OCI-LY1 (cell line): ENCODE results near the gene BRF1.
"Not testable (repeated sequence)": the region's sequence is repeated elsewhere in the genome, so short reads cannot be mapped to it uniquely, and the experiment has no call there.

Experiments used
- H2AFZ ChIP-seq: fragments of 200-600 bp; sonication (generic), shearing (Covaris generic); 2 replicates; pipeline ENCODE4 v1.6.0; 2014; ENCODE audit warnings: antibody characterized with exemption, mild to moderate bottlenecking, low read length
- H3F3A ChIP-seq: fragments of 200-600 bp; sonication (generic), shearing (Covaris generic); 2 replicates; pipeline ENCODE4 v1.6.0; 2014; ENCODE audit warnings: mild to moderate bottlenecking, antibody characterized with exemption, low read length, moderate library complexity; ENCODE audit not compliant: insufficient read depth
- H3K27ac ChIP-seq: fragments of 200-600 bp; sonication (generic); 2 replicates; pipeline ENCODE4 v1.5.1; 2014; ENCODE audit warnings: low read length, mixed run types, mild to moderate bottlenecking, low read depth; ENCODE audit not compliant: poor library complexity, severe bottlenecking
- H3K27me3 ChIP-seq: fragments of 200-600 bp; sonication (generic); 2 replicates; pipeline ENCODE4 v1.6.0; 2014; ENCODE audit warnings: antibody characterized with exemption, mild to moderate bottlenecking, low read length, moderate library complexity; ENCODE audit not compliant: insufficient read depth
- H3K36me3 ChIP-seq: fragments of 200-600 bp; sonication (generic); 2 replicates; pipeline ENCODE4 v1.6.1; 2014; ENCODE audit warnings: mild to moderate bottlenecking, antibody characterized with exemption, low read length, moderate library complexity, mixed read lengths; ENCODE audit not compliant: insufficient read depth
- H3K4me1 ChIP-seq: fragments of 200-600 bp; sonication (generic); 2 replicates; pipeline ENCODE4 v1.5.1; 2014; ENCODE audit warnings: mild to moderate bottlenecking, low read length, moderate library complexity; ENCODE audit not compliant: insufficient read depth, severe bottlenecking
- H3K4me2 ChIP-seq: fragments of 200-600 bp; sonication (generic), shearing (Covaris generic); 2 replicates; pipeline ENCODE4 v1.6.1; 2014; ENCODE audit warnings: low read length
- H3K4me3 ChIP-seq: fragments of 200-600 bp; sonication (generic); 2 replicates; pipeline ENCODE4 v1.5.1; 2014; ENCODE audit warnings: low read length, low read depth, mild to moderate bottlenecking, mixed read lengths; ENCODE audit not compliant: poor library complexity, severe bottlenecking
- H3K79me2 ChIP-seq: fragments of 200-600 bp; shearing (Covaris generic); 2 replicates; pipeline ENCODE4 v1.6.1; 2016; ENCODE audit warnings: mixed run types, low read length, mixed read lengths; ENCODE audit not compliant: insufficient read depth
- H3K9ac ChIP-seq: fragments of 200-600 bp; sonication (generic), shearing (Covaris generic); 2 replicates; pipeline ENCODE4 v1.6.1; 2014; ENCODE audit warnings: mild to moderate bottlenecking, low read length, mixed read lengths
- H3K9me2 ChIP-seq: fragments of 200-600 bp; sonication (generic), shearing (Covaris generic); 2 replicates; pipeline ENCODE4 v1.6.1; 2014; ENCODE audit warnings: low read depth, mild to moderate bottlenecking, low read length, mixed read lengths
- H3K9me3 ChIP-seq: fragments of 200-600 bp; shearing (Covaris generic); 2 replicates; pipeline ENCODE4 v1.6.1; 2014; ENCODE audit warnings: low read length, mixed read lengths
- H4K20me1 ChIP-seq: fragments of 200-600 bp; sonication (generic), shearing (Covaris generic); 2 replicates; pipeline ENCODE4 v1.6.0; 2016; ENCODE audit warnings: mild to moderate bottlenecking, low read length; ENCODE audit not compliant: insufficient read depth
- CTCF ChIP-seq: fragments of 200-600 bp; sonication (generic), shearing (Covaris generic); IDR thresholded peaks from 2 replicates; pipeline ENCODE4 v1.5.1; 2017; ENCODE audit warnings: mild to moderate bottlenecking, antibody characterized with exemption, low read length, moderate library complexity, mixed read lengths
- EZH2 ChIP-seq: fragments of 200-600 bp; sonication (generic), shearing (Covaris generic); IDR thresholded peaks from 2 replicates; pipeline ENCODE4 v1.8.0; 2017; ENCODE audit warnings: borderline replicate concordance, mixed run types, mild to moderate bottlenecking, antibody characterized with exemption, low read length, moderate library complexity, mixed read lengths

The BRF1 gene

GRCh38 chr14:105292826-105293711 is 7.7 kb downstream of the BRF1 start:
- H3K4me2 ChIP-seq = no peak overlapping the region
- TF ChIP-seq EZH2 (no peak), CTCF (no peak)
- H3K4me1 ChIP-seq = peaks cover 11% of the 10 kb centered on the region
- H3K79me2 ChIP-seq = no peaks in the 10 kb centered on the region
- H3K9me2 ChIP-seq = no peaks in the 10 kb centered on the region
- 0 out of 2 replicates have a peak, but pooled peaks cover 4% of the 10 kb centered on the region for H4K20me1 ChIP-seq
- H3K27ac ChIP-seq = no peak overlapping the region
- H3K9ac ChIP-seq = no peak overlapping the region
- H3K9me3 ChIP-seq = no peaks in the 10 kb centered on the region
- peaks cover 8% of the 10 kb centered on the region for H3K27me3 ChIP-seq
- no peaks in the 10 kb centered on the region for H3F3A ChIP-seq
- H3K36me3 ChIP-seq = no peaks in the 10 kb centered on the region
- H2AFZ ChIP-seq = no peak overlapping the region
- no peak overlapping the region for H3K4me3 ChIP-seq

- H3K4me2 ChIP-seq = no peak overlapping the region
- no peak overlapping the region for H2AFZ ChIP-seq
- peaks cover 11% of the 10 kb centered on the region for H3K4me1 ChIP-seq
- H3K9me2 ChIP-seq = no peaks in the 10 kb centered on the region
- no peak overlapping the region for H3K9ac ChIP-seq
- H3K27ac ChIP-seq = no peak overlapping the region
- H3K36me3 ChIP-seq = no peaks in the 10 kb centered on the region
- TF ChIP-seq EZH2 (no peak), CTCF (no peak)
- H3K9me3 ChIP-seq = no peaks in the 10 kb centered on the region
- no peaks in the 10 kb centered on the region for H3K79me2 ChIP-seq
- no peak overlapping the region for H3K4me3 ChIP-seq
- peaks cover 8% of the 10 kb centered on the region for H3K27me3 ChIP-seq
- H3F3A ChIP-seq = no peaks in the 10 kb centered on the region
- 0 out of 2 replicates have a peak, but pooled peaks cover 4% of the 10 kb centered on the region for H4K20me1 ChIP-seq
These were observed 10.0 kb downstream of the BRF1 start for GRCh38 chr14:105290621-105291346.

GRCh38 chr14:105288936-105289335 is 11.9 kb downstream of the BRF1 start:
- not testable (repeated sequence) for H3K9me3 ChIP-seq, H3K36me3 ChIP-seq, H4K20me1 ChIP-seq, H3F3A ChIP-seq, H3K27ac ChIP-seq, H3K4me2 ChIP-seq, H3K4me3 ChIP-seq, H3K9ac ChIP-seq, H2AFZ ChIP-seq, H3K79me2 ChIP-seq, H3K4me1 ChIP-seq, H3K27me3 ChIP-seq, H3K9me2 ChIP-seq
